GM21528 (cell line): ENCODE results near the gene PLEKHD1.
A peak's percentile ranks its signal among the peaks of the same experiment; 100 is the strongest.
"Not testable (repeated sequence)": the region's sequence is repeated elsewhere in the genome, so short reads cannot be mapped to it uniquely, and the experiment has no call there.

Experiments used
- ATAC-seq: cut with Tn5 transposase; IDR thresholded peaks from one replicate; pipeline ENCODE4 v1.9.1; 2021; ENCODE audit warnings: mild to moderate bottlenecking, moderate library complexity; ENCODE audit not compliant: unreplicated experiment, low FRiP score

Gene PLEKHD1

DNA sequence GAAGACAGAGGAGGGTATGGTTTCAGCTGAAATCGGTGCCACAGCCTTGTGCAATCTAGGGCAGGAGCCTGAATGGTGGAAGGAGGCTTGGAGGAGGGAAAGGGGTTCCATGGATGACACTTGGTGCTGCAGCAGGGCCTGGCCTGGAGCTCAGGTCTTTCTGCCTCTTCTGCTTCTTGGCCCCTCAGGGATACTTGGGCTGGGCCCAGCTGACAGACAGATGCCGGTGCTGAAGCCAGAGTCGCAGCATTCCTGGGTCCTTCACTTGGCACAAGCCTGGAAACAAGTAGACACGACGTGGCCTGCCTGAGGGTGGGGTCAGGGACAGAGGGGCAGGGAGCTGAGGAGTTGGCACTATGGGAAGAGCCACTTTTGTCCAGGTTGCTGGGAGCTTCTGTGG, 4.4 kb upstream of the PLEKHD1 start:
- no peak for ATAC-seq

GRCh38 chr14:69481815-69482568, 2.5 kb upstream of the PLEKHD1 start:
- ATAC-seq, result peak; percentile 89

GRCh38 chr14:69483765-69484443, 624 bp upstream of the PLEKHD1 start:
- ATAC-seq, result no peak

- no peak for ATAC-seq
Measured at GRCh38 chr14:69485315-69485660, 760 bp downstream of the PLEKHD1 start.

DNA sequence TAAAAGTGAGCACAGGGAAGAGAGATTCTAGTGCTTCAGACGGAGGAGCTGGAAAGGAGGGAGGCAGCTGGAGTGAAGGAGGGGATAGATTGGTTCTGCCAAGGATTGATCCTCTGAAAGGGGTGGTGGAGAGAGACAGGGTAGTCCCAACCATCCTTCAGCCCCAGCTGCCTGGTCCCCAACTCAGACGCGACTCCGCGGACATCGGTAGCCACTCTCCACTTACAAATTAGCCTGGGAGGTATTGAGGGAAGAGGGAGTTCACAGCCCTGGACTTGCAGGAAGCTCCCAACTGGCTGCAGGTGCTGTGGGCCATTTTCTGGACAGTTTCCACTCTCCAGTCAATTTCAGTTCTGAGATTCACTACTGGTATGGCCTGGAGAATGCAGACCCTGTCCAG, 1.2 kb downstream of the PLEKHD1 start:
- ATAC-seq, result no peak

DNA sequence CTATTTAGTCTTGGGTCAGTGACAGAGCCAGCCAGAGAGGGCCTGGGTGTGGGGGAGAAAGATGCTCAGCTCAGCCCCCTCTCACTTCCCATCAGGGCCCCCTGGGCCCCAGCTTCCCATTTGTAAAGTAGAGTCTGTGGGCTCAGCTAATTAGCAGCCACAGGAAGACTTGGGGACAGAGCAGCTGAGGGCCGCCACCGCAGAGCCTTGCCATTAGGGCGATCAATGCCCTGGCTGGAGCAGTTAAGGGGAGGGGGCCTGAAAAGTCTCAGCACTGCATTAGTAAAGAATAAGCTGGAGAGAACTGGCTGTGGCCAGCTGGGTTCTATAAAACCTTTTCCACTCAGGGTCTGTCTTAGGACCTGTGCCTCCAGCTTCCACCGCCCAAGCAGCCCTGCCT, 2.7 kb downstream of the PLEKHD1 start:
- ATAC-seq, result no peak

DNA sequence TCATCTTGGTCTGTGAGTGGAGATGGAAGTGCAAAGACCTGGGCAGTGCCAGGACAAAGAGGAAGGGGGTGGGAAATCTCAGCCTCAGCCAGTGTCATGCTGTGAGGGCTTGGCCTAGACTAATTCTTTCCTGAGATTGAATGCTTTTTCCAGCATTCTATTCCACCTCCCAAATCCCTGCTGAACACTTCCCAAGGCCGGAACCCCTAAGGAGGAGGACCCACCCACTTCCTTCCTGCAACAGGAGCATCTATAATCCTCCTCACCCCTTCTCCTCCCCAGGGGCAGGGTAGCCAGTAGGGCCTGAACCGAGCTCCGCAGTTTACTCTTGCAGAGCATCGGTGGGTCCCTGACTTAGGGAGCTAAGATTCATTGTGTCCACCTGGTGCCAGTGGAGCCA, 3.2 kb downstream of the PLEKHD1 start:
- no peak for ATAC-seq

- no peak for ATAC-seq
Measured at GRCh38 chr14:69489495-69489894, 5.0 kb downstream of the PLEKHD1 start.

DNA sequence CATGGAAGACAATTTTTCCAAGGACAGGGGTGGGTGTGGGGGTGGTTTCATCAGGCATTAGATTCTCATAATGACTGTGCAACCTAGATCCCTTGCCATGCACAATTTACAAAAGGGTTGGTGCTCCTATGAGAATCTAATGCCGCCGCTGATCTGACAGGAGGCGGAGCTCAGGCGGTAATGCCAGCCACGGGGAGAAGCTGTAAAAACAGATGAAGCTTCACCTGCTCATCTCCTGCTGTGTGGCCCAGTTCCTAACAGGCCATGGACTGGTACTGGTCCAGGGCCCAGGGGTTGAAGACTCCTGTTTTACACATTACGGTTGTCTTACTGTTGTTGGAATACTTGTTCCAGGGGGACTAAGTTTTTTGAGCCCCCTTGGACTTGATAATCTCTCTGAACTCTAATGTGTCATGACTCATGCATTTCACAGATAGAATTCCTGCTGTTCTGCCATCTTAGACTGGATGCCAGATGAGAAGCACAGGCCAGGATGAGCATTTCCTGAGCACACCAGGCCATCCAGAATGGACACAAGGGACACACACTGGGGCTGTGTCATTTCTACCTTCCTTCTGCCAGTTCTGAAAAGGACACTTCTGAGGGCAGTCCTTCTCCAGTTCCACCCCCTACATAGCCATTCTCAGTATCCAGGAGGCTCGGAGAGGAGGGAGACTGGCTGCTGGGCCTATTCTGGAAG, 5.8 kb downstream of the PLEKHD1 start:
- ATAC-seq, result no peak

GRCh38 chr14:69491193-69491592, 6.7 kb downstream of the PLEKHD1 start:
- no peak for ATAC-seq

GRCh38 chr14:69493038-69493437, 8.5 kb downstream of the PLEKHD1 start:
- ATAC-seq, result no peak

DNA sequence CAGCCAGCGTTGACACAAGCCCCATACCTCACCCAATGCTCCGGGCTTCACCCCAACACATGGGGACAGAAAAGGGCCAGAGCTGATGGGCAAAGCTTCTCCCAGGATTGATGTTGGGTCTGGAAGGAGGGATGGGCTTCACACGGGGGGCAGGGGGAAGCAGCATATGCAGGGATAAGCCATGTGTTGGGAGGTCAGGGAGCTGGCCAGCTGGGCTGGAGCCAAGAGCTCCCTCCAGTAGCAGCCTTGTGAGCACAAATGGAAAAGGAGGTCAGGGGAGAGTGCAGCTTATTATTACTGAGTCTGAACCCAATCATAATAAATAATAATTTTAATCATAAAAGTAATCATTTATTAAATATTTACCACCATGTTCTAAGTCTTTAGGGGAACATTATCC, 9.3 kb downstream of the PLEKHD1 start:
- no peak for ATAC-seq

GRCh38 chr14:69495341-69495921, 10.9 kb downstream of the PLEKHD1 start:
- no peak for ATAC-seq

- ATAC-seq, result not testable (repeated sequence)
Measured at GRCh38 chr14:69497866-69498265, 13.3 kb downstream of the PLEKHD1 start.

- ATAC-seq, result not testable (repeated sequence)
Measured at GRCh38 chr14:69498286-69498685, 13.8 kb downstream of the PLEKHD1 start.

DNA sequence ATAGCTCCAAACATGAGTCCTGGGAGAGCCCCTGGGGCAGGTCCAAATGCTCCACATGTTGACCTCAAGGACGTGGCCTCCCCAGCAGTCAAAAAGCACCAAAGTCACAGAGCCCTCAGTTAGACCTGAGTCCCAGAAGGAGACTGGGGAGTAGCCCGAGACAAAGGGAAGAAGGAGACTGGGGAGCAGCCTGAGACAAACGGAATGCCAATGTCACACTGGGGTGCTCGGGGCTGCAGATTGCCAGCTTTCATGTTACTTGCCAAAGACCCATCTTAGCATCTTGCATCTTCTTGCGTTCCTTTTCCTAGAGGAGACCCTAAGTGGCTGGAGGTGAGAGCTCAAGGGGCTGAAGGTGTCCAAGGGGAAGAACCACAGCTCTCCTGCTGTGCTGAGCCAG, 14.9 kb downstream of the PLEKHD1 start:
- ATAC-seq, result no peak

DNA sequence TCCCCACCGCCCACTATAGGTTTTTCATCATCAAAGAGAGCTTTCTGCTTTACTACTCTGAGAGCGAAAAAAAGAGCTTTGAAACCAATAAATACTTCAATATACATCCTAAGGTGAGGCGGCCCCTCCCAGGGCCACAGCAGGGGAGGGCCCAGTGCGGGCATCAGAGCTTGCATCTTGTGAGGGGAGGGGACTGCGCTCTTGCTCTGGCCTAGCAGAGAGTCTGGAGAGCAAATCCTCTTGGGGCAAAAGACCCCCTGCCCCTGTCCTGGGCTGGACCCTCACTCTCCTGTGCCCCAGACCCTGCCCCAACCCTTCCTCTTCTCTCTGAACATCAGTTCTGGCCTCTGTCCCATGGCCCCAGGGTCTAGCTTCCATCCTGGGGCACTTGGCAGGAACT, 15.6 kb downstream of the PLEKHD1 start:
- no peak for ATAC-seq

GRCh38 chr14:69500736-69501135, 16.2 kb downstream of the PLEKHD1 start:
- no peak for ATAC-seq

DNA sequence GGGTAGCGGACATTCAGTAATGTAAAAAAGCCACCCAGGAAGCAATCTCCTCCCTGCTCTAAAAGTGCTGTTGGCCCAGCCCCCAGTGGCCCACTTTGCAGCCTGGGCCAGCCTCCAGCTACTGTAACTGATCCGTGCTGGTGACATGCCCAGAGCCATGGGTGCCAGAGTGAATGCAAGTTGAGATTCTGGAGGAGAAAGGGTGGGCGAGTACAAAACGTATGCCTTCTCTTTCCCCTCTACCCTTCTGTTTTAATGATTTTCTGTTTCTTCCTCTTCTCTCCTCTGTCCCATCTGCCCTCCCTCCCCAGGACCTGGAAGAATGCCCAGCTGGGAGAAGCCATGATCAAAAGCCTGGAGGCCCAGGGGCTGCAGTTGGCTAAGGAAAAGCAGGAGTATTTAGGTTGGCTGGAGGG, 16.9 kb downstream of the PLEKHD1 start:
- ATAC-seq, result no peak

GRCh38 chr14:69504775-69505174, 20.2 kb downstream of the PLEKHD1 start:
- no peak for ATAC-seq
